Stomach smooth muscle (tissue), 2 donors: Measurements from ENCODE around the gene RAP1GAP2.

Source experiments
- H3K27ac ChIP-seq: one replicate; pipeline ENCODE4 v1.7.0; 2013; ENCODE audit warnings: mild to moderate bottlenecking, low read length, inconsistent platforms
- H3K27me3 ChIP-seq, 2 donors: one replicate each; pipeline ENCODE4 v1.7.0; 2013; ENCODE audit warnings: low read length in 2 of 2; ENCODE audit not compliant: insufficient read depth in 2 of 2, control insufficient read depth in 1 of 2
- H3K36me3 ChIP-seq, 2 donors: one replicate each; pipeline ENCODE4 v1.7.0; 2013; ENCODE audit warnings: low read length in 2 of 2; ENCODE audit not compliant: control insufficient read depth in 2 of 2, insufficient read depth in 2 of 2
- H3K4me1 ChIP-seq: one replicate; pipeline ENCODE4 v1.7.0; 2013; ENCODE audit warnings: low read length; ENCODE audit not compliant: control insufficient read depth, insufficient read depth
- H3K4me3 ChIP-seq, 2 donors: one replicate each; pipeline ENCODE4 v1.7.0; 2013; ENCODE audit warnings: low read length in 2 of 2
- H3K9ac ChIP-seq, 2 donors: one replicate each; pipeline ENCODE4 v1.7.0; 2013; ENCODE audit warnings: low read length in 2 of 2, mild to moderate bottlenecking in 1 of 2
- H3K9me3 ChIP-seq, 2 donors: one replicate each; pipeline ENCODE4 v1.7.0; 2013; ENCODE audit warnings: low read length in 2 of 2; ENCODE audit not compliant: control insufficient read depth in 2 of 2
- donor health status: healthy.
- donor health status: Pancreatic carcinoma.

RAP1GAP2 gene

GRCh38 chr17:2796164-2797125, at the start of gene RAP1GAP2:
Gene RAP1GAP2, plus strand, starts transcription at chr17:2796438. Its CDS starts 90 bp downstream, at chr17:2796528.
- Histone ChIP-seq H3K27me3 (peaks cover 9 to 12% of the 10 kb centered on the region in 2 donors), H3K36me3 (no peaks in the 10 kb centered on the region), H3K4me3 (peak within 1 kb of the TSS in 1 of 2 donors; percentile 22), H3K9me3 (no peaks in the 10 kb centered on the region), H3K27ac (no peak within 1 kb of the TSS), H3K9ac (no peak within 1 kb of the TSS), H3K4me1 (no peaks in the 10 kb centered on the region)

- Histone ChIP-seq H3K27me3 (peaks cover 19 to 20% of the 10 kb centered on the region in 2 donors), H3K4me1 (peaks cover 2% of the 10 kb centered on the region), H3K9me3 (no peaks in the 10 kb centered on the region), H3K9ac (no peak within 1 kb of the TSS), H3K27ac (no peak within 1 kb of the TSS), H3K4me3 (no peak within 1 kb of the TSS), H3K36me3 (no peaks in the 10 kb centered on the region)
Observed at GRCh38 chr17:2749058-2749783, 47.0 kb upstream of the RAP1GAP2 start, which contains the start of gene CCDC92B. Gene CCDC92B, minus strand, starts transcription at chr17:2749652. Its CDS starts 14,507 bp downstream, at chr17:2735145.

DNA sequence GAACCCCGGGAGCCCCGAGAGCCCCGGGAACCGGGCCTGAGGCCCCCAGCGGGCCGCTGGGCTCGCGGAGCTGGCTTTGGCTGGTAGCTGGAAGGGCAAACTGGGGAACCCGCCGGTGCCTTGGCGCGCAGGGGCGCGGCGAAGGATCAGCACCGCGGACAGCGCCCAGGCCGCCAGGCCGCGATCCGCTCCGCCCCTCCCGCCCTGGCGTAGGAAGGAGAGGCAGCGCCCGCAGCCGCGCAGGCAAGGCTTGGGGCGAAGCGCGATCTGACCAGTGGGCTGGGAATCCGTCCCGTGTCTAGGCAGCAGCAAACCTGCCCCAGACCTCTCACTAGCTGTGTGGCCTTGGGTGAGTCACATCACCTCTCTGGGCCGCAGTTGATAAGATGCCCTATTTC, 46.5 kb upstream of the RAP1GAP2 start:
- Histone ChIP-seq H3K4me1 (peaks cover 2% of the 10 kb centered on the region), H3K9ac (no peak overlapping the region), H3K27ac (no peak overlapping the region), H3K9me3 (no peaks in the 10 kb centered on the region), H3K36me3 (no peaks in the 10 kb centered on the region), H3K4me3 (no peak overlapping the region), H3K27me3 (peaks cover 19 to 20% of the 10 kb centered on the region in 2 donors)

GRCh38 chr17:2750721-2751120, 45.5 kb upstream of the RAP1GAP2 start:
- Histone ChIP-seq H3K4me3 (no peak overlapping the region), H3K4me1 (no peaks in the 10 kb centered on the region), H3K9ac (no peak overlapping the region), H3K9me3 (no peaks in the 10 kb centered on the region), H3K36me3 (no peaks in the 10 kb centered on the region), H3K27me3 (peaks cover 23 to 24% of the 10 kb centered on the region in 2 donors), H3K27ac (no peak overlapping the region)

- Histone ChIP-seq H3K27me3 (peaks cover 29 to 31% of the 10 kb centered on the region in 2 donors), H3K9ac (no peak overlapping the region), H3K4me1 (peaks cover 6% of the 10 kb centered on the region), H3K27ac (no peak overlapping the region), H3K36me3 (no peaks in the 10 kb centered on the region), H3K9me3 (no peaks in the 10 kb centered on the region), H3K4me3 (no peak overlapping the region)
Observed at GRCh38 chr17:2751491-2751890, 44.7 kb upstream of the RAP1GAP2 start.

DNA sequence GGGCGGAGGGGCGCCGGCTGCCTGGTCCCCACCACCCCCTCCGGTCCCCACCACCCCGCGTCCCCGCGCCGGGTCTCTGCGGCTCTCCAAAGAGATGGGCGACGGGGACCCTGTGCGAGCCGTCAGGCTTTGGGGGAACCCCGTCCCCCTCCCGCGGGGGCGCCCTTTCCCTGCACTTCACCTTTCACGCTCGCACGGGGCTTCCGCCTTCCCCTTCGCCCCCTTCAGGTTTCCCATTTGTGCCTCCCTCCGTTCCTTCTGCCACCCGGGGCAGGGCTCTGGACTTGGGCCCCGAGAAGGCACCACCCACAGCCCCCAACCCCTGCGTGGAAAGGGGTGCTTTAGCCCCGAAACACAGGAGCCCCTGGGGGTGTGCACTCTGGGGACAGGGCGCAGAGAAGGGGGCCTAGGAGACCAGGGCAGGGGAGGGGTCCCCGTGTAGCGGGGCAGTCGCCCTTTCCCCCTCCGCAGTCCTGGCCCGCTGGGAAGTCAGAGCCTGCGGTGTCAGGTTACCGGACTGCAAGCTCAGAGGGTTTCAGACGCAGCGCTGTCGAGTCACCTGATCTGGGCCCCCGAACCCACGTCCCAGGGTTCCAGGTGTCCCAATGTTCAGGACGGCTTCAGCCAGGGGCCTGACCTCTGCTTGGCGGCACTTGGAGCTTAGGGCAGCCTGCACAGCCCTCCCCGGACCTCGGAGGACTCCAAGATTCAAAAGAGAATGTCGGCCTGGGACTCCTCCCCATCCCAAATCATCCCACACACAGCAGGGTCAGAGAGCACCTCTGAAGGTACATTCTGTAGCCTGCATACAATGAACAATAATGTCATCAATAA, 40.1 kb upstream of the RAP1GAP2 start:
- Histone ChIP-seq H3K9ac (no peak overlapping the region), H3K36me3 (no peaks in the 10 kb centered on the region), H3K27me3 (peaks cover 27 to 28% of the 10 kb centered on the region in 2 donors), H3K27ac (no peak overlapping the region), H3K9me3 (no peaks in the 10 kb centered on the region), H3K4me3 (peak overlapping the region in 1 of 2 donors; percentile 8), H3K4me1 (peaks cover 6% of the 10 kb centered on the region)

DNA sequence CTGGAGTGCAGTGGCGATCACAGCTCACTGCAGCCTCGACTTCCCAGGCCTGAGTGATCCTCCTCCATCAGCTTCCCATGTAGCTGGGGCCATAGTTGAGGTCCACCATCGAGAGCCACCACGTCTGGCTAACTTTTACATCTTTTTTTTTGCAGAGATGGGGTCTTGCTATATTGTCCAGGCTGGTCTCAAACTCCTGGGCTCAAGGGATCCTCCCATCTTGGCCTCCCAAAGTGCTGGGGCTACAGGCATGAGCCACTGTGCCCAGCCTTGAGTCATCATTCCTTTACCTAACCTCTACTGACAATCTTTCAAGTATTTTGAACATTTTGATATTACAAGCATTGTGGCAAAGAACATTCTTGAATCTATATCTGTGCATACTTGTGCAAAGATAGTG, 37.4 kb upstream of the RAP1GAP2 start:
- Histone ChIP-seq H3K27me3 (peaks cover 25 to 27% of the 10 kb centered on the region in 2 donors), H3K4me3 (no peak overlapping the region), H3K9ac (no peak overlapping the region), H3K4me1 (peaks cover 6% of the 10 kb centered on the region), H3K9me3 (no peaks in the 10 kb centered on the region), H3K36me3 (no peaks in the 10 kb centered on the region), H3K27ac (no peak overlapping the region)

DNA sequence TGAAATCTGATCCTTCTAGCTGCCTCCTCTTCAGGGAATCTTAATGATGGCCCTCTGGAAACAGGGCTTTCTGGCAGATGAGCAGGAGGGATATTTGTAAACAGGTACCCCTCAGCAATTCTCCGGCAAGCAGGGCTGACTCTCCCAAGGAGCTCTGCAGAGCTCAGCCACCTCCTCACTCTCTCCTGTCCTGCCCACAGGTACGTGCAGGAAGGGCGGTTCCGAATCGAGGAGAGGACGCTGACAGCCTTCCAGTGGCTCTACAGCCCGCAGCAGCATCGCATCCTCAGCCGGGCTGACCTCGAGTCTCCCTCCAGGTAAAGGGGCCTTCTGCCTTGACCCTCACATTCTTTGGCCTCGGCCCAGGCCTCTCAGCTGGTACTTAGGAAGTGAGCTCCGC, 26.1 kb upstream of the RAP1GAP2 start:
- peaks cover 10% of the 10 kb centered on the region in 2 donors for H3K27me3 ChIP-seq
- no peak overlapping the region for H3K9ac ChIP-seq
- no peaks in the 10 kb centered on the region for H3K4me1 ChIP-seq
- no peaks in the 10 kb centered on the region for H3K36me3 ChIP-seq
- H3K9me3 ChIP-seq = no peaks in the 10 kb centered on the region
- no peak overlapping the region for H3K4me3 ChIP-seq
- H3K27ac ChIP-seq = no peak overlapping the region

DNA sequence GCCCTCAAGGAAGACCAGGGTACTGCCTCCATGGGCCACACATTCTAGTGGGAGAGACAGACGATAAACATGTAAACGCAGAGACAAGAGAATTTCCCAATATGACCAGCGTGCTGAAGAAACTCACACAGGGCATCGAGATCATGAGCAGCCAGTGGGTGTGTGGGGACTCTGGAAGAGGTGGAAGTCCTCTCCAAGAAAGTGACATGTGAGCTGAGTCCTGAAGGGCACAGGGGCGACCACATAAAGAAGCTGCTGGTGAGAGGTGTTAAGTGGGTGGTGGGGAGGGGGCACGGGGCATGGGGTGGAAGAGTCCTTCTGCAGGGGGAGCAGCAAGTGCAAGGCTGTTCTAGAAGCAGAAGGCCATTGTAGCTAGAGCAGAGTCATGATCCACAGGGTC, 21.0 kb upstream of the RAP1GAP2 start:
- peaks cover 3% of the 10 kb centered on the region for H3K4me1 ChIP-seq
- no peaks in the 10 kb centered on the region for H3K36me3 ChIP-seq
- H3K9me3 ChIP-seq = no peaks in the 10 kb centered on the region
- no peak overlapping the region for H3K27ac ChIP-seq
- H3K9ac ChIP-seq = no peak overlapping the region
- H3K27me3 ChIP-seq = peaks cover 30 to 33% of the 10 kb centered on the region in 2 donors
- no peak overlapping the region for H3K4me3 ChIP-seq

DNA sequence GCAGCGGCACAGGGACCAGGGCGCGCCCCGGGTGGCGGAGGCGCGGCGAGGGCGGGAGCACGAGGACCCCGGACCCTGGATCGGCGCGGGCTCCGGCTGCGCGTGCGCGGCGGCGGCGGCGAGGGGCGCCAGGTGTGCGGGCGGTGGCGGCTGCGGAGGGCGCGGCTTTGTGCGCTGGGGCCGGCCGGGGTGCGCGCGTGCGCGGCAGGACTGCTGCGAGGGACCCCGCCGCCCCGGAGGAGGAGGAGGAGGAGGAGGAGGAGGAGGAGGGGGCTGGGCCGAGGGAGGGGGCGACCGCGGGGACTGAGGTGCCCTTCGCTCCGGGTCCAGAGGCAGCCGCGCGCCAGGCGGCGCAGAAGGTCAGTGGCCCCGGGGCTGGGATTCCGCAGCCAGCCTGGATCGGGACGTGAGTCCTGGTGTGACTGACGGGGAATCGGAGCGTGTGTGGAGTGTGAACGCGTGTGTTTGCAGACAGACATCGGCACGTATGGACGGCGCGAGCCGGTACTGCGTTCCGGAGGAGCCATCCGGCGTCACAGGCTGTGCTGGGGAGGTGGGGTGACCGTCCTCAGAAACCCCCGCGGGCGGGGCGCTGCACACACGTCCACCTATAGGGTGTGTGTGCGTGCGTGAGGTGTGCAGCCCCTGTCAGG, 19.5 kb upstream of the RAP1GAP2 start:
- Histone ChIP-seq H3K27me3 (peaks cover 30 to 33% of the 10 kb centered on the region in 2 donors), H3K36me3 (no peaks in the 10 kb centered on the region), H3K27ac (no peak overlapping the region), H3K4me1 (peaks cover 3% of the 10 kb centered on the region), H3K4me3 (peak overlapping the region; percentile 29 to 53), H3K9me3 (no peaks in the 10 kb centered on the region), H3K9ac (no peak overlapping the region)
